GM21515 (cell line): Measurements from ENCODE around the gene ITPA.

ENCODE experiments used
- ATAC-seq: cut with Tn5 transposase; IDR thresholded peaks from one replicate; pipeline ENCODE4 v1.9.1; 2021; ENCODE audit not compliant: unreplicated experiment

Gene ITPA

DNA sequence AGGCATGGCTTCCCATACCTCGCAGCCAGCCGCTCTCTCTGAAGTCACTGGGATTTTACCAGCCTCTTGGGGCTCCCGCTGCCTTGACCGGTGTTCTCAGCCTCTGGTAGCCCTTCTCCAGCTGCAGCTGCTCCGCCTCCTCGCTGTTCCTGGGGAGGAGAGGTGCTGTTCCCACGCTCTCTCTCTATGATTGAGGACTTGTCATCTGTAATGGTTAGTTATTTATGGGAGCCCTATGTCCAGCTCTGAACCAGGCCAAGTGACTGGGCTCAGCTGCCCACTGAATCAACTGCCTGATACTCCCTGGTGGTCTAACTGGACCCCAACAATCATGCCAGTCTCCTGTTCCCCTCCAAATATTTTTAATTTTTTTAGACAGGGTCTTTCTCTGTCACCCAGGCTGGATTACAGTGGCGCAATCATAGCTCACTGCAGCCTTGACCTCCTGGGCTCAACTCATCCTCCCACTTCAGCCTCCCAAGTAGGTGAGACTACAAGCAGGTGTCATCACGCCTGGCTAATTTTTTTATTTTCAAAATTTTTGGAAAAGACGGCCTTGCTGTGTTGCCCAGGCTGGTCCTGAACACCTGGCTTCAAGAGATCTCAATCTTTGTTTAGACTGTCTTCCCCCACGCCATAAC is 34.5 kb downstream of the ITPA start:
- no peak for ATAC-seq

DNA sequence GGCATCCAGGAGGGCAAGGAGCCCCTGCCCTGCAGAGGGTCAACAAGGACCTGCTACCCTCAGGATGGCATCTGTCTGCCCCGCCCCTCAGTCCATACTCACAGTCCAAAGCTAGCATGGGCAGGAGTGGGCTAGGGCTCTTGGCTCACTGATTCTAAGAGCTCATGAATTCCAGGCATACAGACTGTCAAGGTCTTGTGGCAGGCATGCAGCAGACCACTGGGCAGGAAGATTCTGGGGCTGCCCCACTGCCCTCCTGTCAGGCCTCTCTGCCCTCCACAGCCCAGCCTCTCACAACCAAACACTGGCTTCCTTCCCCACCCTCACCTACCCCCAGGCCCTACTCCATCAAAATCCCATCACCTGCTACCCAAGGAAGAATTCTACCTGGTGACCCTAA is 35.3 kb downstream of the ITPA start:
- no peak for ATAC-seq

DNA sequence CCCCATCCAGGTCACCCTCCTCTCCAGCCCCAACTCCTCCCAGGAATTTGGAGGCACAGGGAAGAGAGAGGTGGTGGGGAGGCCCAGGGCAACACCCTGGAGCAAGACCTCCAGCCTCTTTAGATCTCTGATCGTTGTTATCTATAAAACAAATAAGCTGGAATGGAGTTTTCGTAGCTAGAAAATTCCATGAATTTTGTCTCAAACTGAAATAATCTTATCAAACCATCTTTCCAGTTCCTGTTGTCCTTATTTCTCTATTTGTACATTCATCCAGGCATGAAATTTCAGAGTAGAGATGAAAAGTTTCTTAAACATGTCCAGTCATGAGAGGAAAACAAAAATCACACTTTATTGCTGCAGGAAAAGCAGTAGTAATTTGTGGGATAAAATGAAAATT is 35.9 kb downstream of the ITPA start:
- no peak for ATAC-seq

DNA sequence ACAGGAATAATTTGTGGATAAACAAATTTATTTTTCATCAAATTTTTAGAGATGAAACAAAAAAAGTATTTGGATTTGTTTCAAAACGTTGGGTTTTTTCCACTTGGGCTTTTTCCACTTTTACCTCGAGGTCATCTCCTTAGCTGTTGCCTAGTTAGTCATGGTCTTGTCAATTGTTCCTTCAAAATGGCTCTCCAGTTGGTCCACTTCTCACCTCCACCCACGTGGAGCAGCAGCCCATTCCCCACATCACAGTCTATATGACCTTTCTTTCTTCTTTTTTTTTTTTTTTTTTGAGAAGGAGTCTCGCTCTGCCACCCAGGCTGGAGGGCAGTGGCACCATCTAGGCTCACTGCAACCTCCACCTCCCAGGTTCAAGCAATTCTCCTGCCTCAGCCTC is 36.4 kb downstream of the ITPA start:
- no peak for ATAC-seq

DNA sequence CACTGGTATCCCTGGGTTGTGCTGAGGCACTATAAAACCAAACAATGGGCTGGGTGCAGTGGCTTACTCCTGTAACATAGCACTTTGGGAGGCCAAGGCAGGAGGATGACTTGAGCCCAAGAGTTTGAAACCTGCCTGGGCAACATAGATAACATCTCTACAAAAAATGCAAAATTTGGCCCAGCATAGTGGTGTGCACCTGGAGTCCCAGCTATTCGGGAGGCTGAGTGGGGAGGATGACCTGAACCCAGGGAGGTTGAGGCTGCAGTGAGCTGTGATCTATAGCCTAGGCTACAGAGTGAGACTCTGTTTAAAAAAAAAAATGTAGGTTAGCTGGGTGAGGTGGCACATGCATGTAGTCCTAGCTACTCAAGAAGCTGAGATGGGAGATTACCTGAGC is 37.4 kb downstream of the ITPA start:
- ATAC-seq, result no peak

DNA sequence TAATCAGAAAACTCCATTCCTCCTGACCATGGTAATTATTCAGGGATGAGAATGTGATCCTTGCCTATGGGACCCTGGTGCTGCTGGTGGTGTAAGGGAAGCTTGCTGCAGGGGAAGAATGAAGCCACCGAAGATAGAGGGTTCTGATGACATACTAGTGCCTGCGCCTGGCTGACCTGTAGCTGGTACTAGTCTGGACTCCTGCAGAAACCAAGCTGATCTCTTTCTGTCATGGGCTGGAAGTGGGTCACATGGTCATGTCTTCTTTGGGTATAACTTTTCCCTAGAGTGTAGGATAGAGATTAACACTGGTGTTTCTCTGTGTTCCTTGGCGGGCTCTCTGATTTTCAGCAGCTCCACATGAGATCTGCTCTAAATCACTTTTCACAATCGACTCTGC is 38.3 kb downstream of the ITPA start:
- no peak for ATAC-seq

DNA sequence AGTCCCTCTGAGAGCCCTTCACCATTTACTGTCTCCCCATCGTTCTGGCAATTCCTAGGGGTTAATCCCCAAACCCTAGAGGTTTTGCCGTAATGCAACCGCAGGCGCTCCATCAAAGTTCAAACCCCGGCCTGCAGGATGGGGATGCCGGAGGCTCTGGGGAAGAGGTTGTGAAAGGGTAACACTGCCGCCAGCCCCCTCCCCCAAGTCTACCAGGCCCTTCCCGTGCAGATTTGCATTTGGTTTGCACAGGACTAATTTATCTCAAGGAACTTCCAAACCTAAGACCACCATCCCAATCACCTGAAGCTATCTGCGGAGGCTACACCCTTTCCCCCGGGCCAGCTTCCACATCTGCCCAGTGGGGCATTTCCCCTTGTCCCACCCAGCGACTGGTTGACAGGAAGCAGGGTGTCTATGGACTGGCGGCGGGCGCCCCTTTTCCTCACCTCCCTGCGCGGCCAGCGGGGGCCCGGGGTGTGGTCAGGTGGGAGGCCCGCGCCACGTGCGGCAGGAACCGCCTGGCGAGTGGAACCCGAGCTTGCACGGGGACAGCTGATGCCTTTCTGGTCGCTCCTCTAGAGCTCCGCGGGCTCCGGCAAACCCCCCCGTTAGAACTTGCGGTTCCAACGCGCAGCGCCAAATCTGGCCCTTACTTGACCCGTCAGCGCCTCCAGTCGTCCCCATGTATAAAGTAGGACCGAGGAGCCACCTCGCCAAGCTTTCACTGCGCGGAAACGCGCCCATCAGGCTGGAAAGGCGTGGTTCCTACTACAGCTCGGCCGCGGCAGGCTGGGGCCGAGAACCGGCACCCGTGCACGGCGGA is 39.1 kb downstream of the ITPA start:
- ATAC-seq, result no peak

DNA sequence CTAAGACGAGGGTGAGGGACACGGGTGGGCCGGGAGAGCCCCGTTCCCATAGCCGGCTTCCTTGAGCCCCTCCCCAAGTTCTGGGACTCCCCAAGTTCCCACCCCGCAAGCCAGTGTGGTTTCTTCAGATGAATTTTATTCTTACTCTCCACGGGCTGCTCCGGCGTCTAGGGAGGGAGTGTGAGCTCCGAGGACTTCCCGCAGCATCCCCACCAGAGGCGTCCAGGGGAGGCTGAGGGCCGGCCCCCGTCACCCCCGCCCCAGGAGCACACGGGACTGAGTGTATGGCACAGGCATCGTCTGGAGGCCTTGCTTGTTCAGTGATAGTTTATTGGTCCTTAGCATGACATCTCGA is 39.7 kb downstream of the ITPA start:
- ATAC-seq, result no peak

DNA sequence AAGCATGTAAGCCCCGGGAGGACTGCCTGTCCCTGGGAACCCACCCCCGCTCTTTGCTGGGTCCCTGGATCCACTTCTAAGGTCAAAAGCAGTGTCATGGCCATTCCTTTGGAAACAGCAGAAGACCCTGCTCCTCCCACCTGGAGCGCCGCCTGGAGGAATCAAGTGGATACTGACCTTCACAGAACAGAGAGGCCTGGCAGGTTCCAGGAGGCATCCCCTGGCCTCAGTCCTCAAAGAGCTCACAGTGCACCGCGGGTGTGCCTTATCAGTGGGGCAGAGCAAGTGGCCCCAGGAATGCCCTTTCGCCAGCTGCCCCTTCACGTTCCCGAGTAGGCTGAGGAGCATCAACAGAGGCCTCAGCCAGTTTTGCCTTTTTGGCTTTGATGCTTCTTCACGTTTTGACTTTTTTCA is 40.8 kb downstream of the ITPA start:
- ATAC-seq, result no peak

DNA sequence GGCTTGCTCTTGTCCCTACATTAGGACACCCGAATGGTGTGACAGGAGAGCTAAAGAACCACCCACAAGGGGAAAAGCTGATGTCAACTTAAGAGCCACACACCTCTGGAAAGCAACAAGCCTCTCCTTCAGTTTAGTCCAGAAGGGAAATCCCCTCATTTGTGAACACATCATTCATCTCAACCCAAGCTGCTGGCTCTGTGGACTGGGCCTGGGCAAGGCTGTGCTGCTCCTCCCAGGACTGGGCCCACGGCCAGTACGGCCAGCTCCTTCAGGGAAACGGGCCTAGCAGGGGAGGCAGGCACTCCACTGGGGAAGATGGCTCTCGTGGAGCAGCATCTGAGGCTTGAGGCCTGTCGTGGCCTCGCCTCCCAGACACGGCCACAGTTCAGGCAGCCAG is 42.5 kb downstream of the ITPA start:
- ATAC-seq, result no peak

DNA sequence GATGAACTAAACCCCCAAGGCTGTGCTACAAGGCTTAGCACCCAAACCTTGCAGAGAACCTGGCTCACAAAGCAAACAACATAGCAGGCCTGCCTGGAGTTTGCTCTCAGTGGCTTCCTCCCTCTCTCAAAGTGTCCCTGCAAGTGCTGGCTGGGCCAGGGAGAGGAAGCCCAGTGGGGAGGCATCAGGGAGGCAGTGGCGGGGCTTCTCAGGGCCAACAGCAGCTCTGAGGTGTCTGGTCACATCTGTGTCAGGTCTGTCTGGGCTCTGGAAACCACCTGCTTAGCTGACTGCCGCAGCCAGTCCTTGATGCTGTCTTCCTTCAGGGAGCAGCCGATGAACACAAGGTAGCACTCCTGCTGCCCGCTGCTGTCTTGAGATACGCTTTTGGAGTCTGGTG is 46.4 kb downstream of the ITPA start:
- ATAC-seq, result no peak

DNA sequence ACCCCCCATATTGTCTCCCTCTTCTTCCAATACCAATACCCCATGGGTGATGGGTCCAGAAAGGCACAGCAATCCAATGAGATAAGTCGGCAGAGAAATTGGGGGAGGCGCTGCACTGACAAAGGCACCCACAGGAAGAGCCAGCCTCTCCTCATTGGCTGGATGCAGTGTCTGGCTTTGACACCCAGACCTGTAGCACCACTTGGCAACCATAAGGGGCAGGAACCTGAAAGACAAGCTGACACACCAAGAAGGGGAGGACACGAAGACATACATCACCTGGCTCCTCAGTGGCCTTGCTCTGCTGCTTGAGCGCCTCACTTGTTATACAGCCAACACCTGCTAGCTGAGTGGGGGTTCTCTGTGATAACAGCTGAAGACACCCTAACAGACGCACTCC is 49.1 kb downstream of the ITPA start:
- no peak for ATAC-seq

DNA sequence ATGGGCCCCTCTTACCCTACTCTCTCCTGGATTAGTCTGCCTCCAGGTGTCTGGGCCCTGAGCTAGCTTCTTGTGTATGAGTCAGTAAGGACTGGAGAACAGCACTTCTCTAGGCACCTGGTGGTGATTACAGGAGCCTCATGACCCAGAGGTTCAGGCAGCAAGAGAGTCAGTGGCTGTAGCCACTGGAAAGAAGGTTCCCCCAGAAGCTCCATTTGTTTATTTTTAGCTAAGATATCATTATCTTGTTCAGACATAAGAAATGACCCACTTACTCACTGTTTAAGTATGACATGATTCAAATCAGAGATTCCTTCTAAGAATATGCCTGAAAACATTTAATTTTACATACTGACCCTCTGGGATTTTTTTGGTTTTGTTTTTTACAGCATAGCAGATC is 53.3 kb downstream of the ITPA start:
- ATAC-seq, result no peak

DNA sequence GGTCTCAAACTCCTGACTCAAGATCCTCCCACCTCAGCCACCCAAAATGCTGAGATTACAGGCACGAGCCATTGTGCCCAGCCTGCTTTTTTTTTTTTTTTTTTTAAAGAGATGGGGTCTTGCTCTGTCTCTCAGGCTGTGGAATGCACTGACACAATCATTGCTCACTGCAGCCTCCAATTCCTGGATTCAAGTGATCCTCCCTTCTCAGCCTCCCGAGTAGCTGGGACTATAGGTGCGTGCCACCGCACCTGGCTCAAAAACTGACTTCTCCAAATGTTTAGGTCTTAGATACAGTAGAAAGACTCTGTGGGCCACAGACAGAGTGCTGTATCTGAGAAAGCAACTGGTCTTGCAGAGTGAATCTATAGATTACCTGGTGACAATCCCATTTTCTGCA is 60.8 kb downstream of the ITPA start:
- ATAC-seq, result no peak

DNA sequence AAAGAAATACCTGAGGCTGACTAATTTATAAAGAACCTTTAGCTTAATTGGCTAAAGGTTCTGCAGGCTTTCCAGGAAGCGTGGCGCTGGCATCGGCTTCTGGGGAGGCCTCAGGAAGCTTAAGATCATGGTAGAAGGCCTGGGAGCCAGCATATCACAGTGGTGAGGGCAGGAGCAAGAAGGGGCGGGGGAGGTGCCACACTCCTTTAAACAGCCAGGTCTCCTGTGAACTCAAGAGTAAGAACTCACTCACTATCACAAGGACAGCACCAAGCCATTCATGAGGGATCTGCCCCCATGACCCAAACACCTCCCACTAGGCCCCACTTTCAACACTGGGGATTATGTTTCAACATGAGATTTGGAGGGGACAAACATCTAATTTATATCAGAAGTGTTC is 64.1 kb downstream of the ITPA start:
- ATAC-seq, result no peak
